ENCODE results near the gene IGLON5.

Gene IGLON5

DNA sequence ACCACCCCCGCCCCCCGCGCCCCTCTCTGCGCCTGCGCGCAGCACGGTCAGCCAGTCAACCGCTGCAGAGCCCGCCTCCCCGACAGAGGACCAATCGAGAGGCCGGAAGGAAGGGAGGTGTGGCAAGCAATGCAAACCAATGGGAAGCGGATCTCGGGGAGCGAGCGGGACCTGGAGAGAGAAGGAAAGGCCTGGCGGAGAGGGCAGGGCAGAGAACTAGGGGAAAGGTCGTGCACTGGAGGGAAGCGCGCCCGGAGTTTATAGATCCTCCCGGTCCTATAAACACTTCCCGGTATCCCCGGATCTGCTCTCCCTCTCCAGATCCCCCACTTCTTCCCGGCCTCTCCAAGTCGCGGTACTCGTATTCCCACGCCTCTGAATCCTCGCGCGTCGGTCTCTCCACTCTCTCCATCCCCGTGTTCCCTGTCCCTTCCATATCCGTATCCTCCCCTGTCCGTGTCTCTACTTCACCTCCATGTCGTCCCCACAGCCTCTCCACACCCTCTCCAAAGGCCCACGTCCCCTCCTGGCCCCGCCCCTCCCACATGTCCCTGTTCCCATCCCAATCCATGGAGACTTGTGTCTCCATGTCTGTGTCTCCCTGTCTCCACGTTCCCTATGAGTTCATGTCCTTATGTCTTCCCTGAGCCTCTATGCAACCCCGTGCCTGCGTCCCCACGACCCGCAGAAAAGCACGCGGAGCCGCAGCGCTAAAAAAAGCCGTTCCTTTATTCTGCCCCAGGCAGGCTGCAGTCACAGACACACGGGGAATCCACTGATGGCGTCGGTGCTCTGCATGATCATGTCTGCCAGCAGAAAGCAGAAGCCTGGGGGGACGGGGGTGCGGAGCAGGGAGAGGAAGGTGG, 55.2 kb downstream of the IGLON5 start:
- peak; percentile 89 for DNase-seq

DNA sequence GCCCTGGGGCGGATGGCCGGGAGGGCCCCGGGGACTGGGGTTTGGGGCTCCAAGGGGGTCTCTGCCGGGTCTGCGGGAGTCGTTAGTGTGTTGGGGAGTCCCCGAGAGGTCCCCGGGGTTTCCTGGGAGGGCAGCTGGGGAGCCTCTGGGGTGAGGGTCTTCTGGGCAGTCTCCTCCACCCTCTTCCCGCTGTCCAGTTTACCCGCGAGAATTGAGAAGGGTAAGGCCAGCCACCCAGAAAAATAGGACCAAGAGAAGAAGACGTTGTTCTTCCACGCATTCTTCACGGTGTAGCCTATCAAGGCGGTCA, 55.8 kb downstream of the IGLON5 start:
- no peak for DNase-seq

DNA sequence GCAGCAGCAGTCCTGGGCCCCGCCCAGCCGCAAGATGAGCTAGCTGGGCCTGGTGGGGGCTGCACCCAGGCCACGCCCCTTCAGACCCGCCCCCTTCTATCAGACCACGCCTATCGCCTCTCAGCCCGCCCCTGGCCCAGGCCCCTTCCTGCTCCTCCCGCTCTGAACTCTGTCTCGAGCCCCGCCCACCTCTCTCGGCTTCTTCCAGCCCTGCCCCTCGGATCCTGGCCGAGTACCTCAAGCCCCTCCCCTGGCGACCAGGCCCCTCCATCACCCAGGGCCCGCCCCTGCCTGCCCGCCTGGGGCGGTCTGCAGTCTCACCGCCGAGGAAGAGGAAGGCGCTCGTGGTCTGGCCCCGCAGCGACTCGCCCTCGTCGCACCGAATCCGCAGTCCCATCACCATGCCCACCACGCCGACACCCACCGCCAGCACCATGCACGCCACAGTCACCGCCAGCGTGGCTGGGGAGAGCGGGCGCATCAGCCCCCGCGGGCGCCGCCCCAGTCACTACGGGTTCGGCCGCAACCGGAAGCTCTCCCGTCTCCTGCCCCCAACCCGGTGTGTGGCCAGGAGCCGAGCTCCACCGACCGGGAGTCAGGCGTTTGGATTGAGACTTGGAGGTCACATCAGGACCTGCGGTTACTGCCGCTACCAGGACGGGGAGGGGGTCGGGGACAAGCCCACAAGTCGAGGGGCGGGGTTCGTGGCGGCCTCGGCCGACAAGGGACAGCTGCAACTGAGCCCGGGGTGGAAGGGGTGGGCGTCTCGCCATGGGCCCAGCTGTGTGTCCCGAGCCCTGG, 56.3 kb downstream of the IGLON5 start:
- DNase-seq = peak; percentile 98

DNA sequence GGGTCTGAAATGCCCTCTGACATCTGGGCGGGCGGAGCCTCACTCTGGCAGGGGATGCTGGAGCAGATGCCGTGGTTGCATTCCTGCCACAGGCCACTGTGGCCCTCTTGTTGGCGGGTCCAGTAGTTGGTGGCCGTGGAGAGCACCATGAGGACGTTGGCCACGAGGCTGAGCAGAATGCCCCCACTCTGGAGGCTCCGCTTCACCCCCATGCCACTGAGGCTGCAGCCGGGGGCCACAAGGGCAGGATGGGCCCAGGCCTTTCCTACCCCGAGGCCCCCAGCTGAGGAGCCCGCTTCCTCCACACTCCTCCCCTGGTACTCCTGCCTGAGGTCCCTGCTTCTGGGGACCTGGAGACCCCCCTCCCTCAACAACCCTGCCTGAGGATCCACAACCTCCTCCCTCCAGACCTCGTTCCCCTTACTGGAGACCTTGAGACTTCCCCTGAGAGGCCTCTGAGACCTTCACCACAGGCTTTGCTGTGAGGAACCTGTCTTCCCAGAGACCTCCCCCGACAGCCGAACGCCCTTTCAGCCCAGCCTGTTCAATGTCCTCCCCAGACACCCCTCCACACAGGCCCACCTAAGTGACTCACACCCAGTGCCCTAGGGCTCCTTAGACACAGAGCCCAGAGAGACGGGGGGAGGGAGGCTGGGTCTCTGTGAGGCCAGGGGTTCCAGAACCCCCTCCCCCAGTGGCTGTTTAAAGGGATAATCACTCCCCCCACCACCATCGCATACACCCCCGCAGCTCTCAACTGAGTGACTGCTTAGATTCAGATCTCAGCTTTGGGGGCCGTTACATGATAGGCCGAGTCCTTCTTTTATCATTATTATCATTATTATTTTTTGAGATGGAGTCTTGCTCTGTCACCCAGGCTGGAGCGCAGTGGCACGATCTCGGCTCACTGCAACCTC, 57.2 kb downstream of the IGLON5 start, which contains the start of gene CLDND2:
Gene CLDND2 (minus strand): TSS at position 638 of the 917 bp plus-strand sequence. CDS start 426 bp downstream, at position 212.
- DNase-seq = no peak

DNA sequence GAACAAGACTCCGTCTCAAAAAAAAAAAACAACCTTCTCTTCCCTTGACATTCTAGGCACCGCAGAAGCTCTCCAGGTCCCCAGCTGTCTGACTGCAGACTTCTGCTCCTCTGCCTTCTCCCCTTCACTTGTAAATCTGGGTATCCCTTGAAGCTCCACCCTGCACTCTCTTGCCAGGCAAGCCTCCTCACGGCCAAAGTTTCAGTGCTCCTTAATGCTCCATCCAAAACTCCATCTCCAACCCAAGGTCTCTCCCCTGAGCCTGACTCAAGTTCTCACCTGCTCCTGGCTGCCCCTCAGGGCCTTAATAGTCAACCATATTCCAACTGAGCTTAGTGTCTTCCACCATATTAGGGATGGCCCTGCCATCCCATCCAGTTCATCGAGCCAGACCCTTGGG, 58.8 kb downstream of the IGLON5 start:
- DNase-seq = no peak

DNA sequence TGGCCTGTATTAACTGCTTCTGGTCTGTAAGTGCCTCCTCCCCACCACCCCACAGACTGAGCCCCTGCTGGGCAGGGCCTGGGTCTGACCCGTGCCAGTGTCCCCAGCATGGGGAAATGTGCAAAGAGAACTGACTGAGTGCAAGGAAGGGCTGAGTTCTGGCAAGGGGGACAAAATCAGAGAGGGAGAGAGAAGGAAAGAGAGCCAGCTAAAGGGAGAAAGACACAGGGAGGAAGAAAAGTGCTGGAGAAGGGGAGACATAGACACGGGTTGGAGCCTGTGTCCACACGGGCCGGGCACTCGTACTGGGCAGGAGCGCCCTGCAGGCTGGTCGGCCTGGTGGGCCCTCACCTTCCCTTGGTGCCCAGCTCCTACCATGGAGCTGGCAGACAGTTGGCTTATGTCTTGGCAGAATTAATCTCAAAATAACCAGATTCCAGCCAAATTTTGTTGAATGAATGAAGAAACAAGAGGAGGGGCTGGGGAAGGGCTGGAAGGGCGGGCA, 59.8 kb downstream of the IGLON5 start:
- no peak for DNase-seq

DNA sequence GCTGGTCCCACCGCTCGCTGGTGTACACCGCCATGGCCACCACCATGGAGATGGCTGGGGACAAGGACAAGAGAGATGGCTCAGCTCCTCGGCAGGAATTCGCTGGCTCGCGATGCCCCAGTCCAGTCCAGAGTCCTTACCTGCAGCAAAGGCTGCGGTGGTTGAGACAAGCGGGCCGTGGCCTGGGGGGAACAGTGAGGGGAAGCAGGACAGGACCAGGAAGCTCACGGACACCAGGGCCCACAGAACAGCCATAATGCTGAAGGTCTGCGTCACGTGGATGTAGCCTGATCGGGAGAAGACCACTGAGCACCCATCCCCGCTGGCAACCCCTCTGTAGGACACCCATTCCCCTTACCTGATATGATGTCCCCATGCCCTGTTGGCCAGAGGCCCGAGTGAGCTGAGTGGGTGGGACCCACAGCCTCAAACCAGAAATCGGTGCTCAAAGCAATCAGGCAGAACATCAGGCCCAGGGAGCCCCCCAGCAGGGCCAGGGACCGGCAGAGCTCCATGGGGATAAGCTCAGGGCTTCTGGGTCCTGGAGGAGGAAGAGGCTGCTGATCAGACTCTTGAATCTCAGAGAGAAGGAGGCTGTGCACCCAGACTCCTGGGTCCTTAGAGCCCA, 60.7 kb downstream of the IGLON5 start:
- DNase-seq = no peak

DNA sequence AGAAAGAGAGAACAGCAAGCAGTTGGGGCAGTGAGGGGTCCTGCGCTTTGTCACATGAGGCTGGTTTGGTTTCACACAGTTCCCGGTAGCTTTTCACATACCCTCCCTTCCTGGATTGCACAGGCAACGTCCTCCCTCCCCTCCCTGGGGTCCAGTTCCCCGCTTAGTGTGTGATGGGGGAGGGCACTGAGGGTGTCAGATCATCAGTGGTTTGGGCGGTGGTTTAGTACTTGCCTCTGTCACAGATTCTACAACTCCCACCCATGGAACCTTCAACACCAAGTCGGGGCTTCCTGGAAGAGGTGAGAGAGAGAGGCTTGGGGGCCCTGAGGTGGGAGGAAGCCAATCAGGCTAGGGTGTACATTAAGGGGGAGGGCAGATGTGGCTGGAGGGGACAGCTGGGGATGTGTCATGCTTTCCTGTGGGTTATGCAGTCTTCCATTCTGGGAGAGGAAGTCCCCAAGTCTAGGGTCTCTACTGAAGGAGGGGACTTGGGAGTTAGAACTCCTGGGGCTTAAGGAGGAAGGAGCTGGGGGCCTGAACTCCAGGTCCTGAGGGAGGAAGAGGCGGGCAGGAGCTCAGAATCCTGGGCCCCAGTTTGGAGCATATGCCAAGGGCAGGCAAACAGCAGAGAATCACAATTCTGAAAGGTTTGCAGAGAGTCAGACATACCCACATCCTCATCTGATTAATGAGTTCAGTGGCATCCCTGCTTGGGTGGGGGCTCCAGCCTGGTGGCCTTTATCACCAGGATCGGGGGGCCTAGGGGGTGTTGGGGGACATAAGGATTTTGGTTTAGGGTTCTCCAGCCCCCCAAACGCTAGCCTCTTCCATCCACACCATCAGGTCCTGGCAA, 61.4 kb downstream of the IGLON5 start, which contains the start of gene NKG7:
Gene NKG7 (minus strand): TSS at position 6 of the 856 bp plus-strand sequence. CDS start 119 bp downstream, outside the sequence.
- DNase-seq = no peak

DNA sequence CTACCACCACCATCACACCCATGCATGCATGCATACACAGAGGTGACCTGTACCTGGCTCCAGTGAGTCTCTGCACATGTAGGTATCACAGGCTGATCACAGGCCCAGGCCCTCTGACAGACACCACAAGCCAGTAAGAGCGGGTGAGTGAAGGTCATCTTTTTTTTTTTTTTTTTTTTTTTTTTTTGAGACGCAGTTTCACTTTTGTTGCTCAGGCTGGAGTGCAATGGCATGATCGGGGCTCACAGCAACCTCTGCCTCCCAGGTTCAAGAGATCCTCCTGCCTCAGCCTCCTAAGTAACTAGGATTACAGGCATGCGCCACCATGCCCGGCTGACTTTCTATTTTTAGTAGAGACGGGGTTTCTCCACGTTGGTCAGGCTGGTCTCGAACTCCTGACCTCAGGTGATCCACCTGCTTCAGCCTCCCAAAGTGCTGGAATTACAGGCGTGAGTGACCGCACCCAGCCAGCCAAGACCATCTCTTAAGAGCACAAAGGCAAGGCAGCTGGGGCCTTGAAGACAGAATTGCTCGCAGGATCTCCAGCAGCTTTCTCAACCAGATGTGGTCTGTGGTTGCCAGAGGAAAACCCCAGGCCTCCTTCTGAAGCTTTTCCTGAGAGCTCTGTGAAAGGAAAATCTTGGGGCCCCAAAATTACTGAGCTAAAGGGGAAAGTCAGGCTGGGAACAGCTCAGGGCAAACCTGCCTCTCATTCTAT, 64.2 kb downstream of the IGLON5 start:
- DNase-seq = no peak

DNA sequence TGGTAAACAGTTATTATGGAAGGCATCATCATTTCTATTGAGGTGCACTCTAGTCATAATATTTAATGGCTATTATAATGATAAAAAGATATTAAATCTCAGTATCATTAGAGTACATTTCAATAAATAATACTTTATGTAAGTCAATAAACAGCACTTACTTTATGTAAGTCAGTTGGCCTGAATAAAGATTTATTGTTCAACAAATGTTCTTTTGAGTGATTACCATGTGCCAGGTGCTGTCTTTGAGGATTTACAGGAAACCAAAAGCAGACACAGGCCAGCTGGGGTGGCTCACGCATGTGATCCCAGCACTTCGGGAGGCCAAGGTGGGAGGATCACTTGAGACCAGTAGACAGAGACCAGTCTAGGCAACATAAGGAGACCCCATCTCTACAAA, 66.0 kb downstream of the IGLON5 start:
- no peak for DNase-seq

DNA sequence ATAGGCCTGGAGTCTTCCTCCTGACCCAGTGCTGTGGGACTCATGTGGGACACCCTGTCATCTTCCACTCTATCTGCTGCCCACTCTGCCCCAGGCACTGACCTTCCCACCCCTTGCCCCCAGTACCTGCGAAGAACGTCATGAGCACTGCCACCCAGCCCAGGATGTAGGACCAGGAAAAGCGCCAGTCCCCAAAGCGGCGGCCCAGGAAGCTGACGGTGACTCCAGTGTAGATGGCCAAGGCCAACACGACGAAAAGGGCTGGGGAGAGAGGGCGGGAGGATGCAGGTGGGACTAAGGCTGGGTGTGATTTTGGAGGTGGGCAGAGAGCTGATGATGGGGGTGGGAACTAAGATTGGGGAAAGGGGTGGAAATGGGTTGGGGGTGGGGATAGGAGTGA, 68.9 kb downstream of the IGLON5 start:
- no peak for DNase-seq

All from T1000 (cell line).